MM.1S (cell line): ENCODE data around the gene TMEM273.

ENCODE experiments used
- DNase-seq: peaks from one replicate; pipeline ENCODE4 v3.0.0-alpha.2; 2015
- H2AFZ ChIP-seq: fragments of 300-600 bp; sonication (generic); 2 replicates; pipeline ENCODE4 v1.6.0; 2016; ENCODE audit warnings: antibody characterized with exemption, low read length
- H3F3A ChIP-seq: fragments of 300-600 bp; sonication (generic); 2 replicates; pipeline ENCODE4 v1.6.1; 2016; ENCODE audit warnings: mild to moderate bottlenecking, antibody characterized with exemption, low read length, moderate library complexity, mixed read lengths; ENCODE audit not compliant: insufficient read depth
- H3K27ac ChIP-seq: fragments of 300-600 bp; sonication (generic); 2 replicates; pipeline ENCODE4 v1.5.1; 2016; ENCODE audit warnings: mild to moderate bottlenecking, low read length
- H3K27me3 ChIP-seq: fragments of 300-600 bp; sonication (generic); replicated peaks from 2 replicates; pipeline ENCODE4 v1.6.0; 2016; ENCODE audit warnings: low read length; ENCODE audit not compliant: insufficient read depth
- H3K36me3 ChIP-seq: fragments of 300-600 bp; sonication (generic); replicated peaks from 2 replicates; pipeline ENCODE4 v1.6.1; 2016; ENCODE audit warnings: mild to moderate bottlenecking, low read length, mixed read lengths; ENCODE audit not compliant: insufficient read depth
- H3K4me1 ChIP-seq: fragments of 300-600 bp; sonication (generic); 2 replicates; pipeline ENCODE4 v1.6.1; 2016; ENCODE audit warnings: low read length, mixed read lengths
- H3K4me2 ChIP-seq: fragments of 300-600 bp; sonication (generic); 2 replicates; pipeline ENCODE4 v1.6.0; 2016; ENCODE audit warnings: low read depth, low read length
- H3K4me3 ChIP-seq: fragments of 300-600 bp; sonication (generic); 2 replicates; pipeline ENCODE4 v1.5.1; 2016; ENCODE audit warnings: low read length, mixed read lengths
- H3K79me2 ChIP-seq: fragments of 300-600 bp; sonication (generic); 2 replicates; pipeline ENCODE4 v1.6.1; 2016; ENCODE audit warnings: mixed run types, low read length, mixed read lengths
- H3K9ac ChIP-seq: fragments of 300-600 bp; sonication (generic); 2 replicates; pipeline ENCODE4 v1.6.1; 2016; ENCODE audit warnings: low read length, mixed read lengths
- H3K9me2 ChIP-seq: fragments of 300-600 bp; sonication (generic); replicated peaks from 2 replicates; pipeline ENCODE4 v1.6.1; 2016; ENCODE audit warnings: mild to moderate bottlenecking, low read length, mixed read lengths; ENCODE audit not compliant: insufficient read depth
- H3K9me3 ChIP-seq: fragments of 300-600 bp; sonication (generic); replicated peaks from 2 replicates; pipeline ENCODE4 v1.6.1; 2016; ENCODE audit warnings: mild to moderate bottlenecking, low read length, mixed read lengths; ENCODE audit not compliant: insufficient read depth
- H4K20me1 ChIP-seq: fragments of 300-600 bp; sonication (generic); 2 replicates; pipeline ENCODE4 v1.6.1; 2016; ENCODE audit warnings: mild to moderate bottlenecking, low read length, moderate library complexity, mixed read lengths; ENCODE audit not compliant: insufficient read depth
- CTCF ChIP-seq: fragments of 300-600 bp; sonication (generic); IDR thresholded peaks from 2 replicates; pipeline ENCODE4 v1.5.1; 2016; ENCODE audit warnings: antibody characterized with exemption, low read length, mixed read lengths
- EZH2 ChIP-seq: fragments of 300-600 bp; sonication (generic); optimal IDR thresholded peaks from 2 replicates; pipeline ENCODE3; 2017; ENCODE audit warnings: low read depth, mild to moderate bottlenecking, antibody characterized with exemption, low read length, mixed read lengths
- EZH2phosphoT487 ChIP-seq: fragments of 300-600 bp; sonication (generic); IDR thresholded peaks from 2 replicates; pipeline ENCODE4 v1.6.1; 2018; ENCODE audit warnings: antibody characterized with exemption, low read length

The TMEM273 gene

GRCh38 chr10:49158915-49159314, 29.3 kb downstream of the TMEM273 start:
- no peak overlapping the region for H3K4me3 ChIP-seq
- H3F3A ChIP-seq: no peaks in the 10 kb centered on the region
- H3K79me2 ChIP-seq: no peaks in the 10 kb centered on the region
- H3K9me3 ChIP-seq: no peaks in the 10 kb centered on the region
- no peaks in the 10 kb centered on the region for H3K27me3 ChIP-seq
- H3K36me3 ChIP-seq: no peaks in the 10 kb centered on the region
- no peak overlapping the region for H3K4me2 ChIP-seq
- H3K27ac ChIP-seq: no peak overlapping the region
- H3K4me1 ChIP-seq: no peaks in the 10 kb centered on the region
- no peaks in the 10 kb centered on the region for H4K20me1 ChIP-seq
- no peak overlapping the region for H2AFZ ChIP-seq
- no peak for TF ChIP-seq CTCF
- no peak for TF ChIP-seq EZH2phosphoT487
- no peak for TF ChIP-seq EZH2
- H3K9ac ChIP-seq: no peak overlapping the region
- DNase-seq: no peak
- H3K9me2 ChIP-seq: no peaks in the 10 kb centered on the region

- no peaks in the 10 kb centered on the region for H3F3A ChIP-seq
- H3K4me1 ChIP-seq: no peaks in the 10 kb centered on the region
- DNase-seq: no peak
- H3K36me3 ChIP-seq: no peaks in the 10 kb centered on the region
- no peaks in the 10 kb centered on the region for H3K9me3 ChIP-seq
- no peaks in the 10 kb centered on the region for H3K9me2 ChIP-seq
- H3K27ac ChIP-seq: no peak overlapping the region
- H2AFZ ChIP-seq: no peak overlapping the region
- H3K4me2 ChIP-seq: no peak overlapping the region
- no peaks in the 10 kb centered on the region for H4K20me1 ChIP-seq
- no peaks in the 10 kb centered on the region for H3K79me2 ChIP-seq
- no peak for TF ChIP-seq CTCF
- no peak for TF ChIP-seq EZH2phosphoT487
- no peak for TF ChIP-seq EZH2
- no peak overlapping the region for H3K9ac ChIP-seq
- no peak overlapping the region for H3K4me3 ChIP-seq
- H3K27me3 ChIP-seq: no peaks in the 10 kb centered on the region
Observed at GRCh38 chr10:49158404-49158803, 29.8 kb downstream of the TMEM273 start.

GRCh38 chr10:49157229-49157628, 31.0 kb downstream of the TMEM273 start:
- DNase-seq: peak; percentile 6
- TF ChIP-seq EZH2phosphoT487: no peak
- TF ChIP-seq CTCF: no peak
- Histone ChIP-seq H3K4me3 (no peak overlapping the region), H3F3A (no peaks in the 10 kb centered on the region), H4K20me1 (no peaks in the 10 kb centered on the region), H3K27ac (no peak overlapping the region), H3K4me1 (no peaks in the 10 kb centered on the region), H2AFZ (no peak overlapping the region), H3K27me3 (no peaks in the 10 kb centered on the region), H3K9me2 (no peaks in the 10 kb centered on the region), H3K9me3 (no peaks in the 10 kb centered on the region), H3K36me3 (no peaks in the 10 kb centered on the region), H3K4me2 (no peak overlapping the region), H3K79me2 (no peaks in the 10 kb centered on the region), H3K9ac (no peak overlapping the region)

GRCh38 chr10:49154641-49155040, 33.5 kb downstream of the TMEM273 start:
- DNase-seq: no peak
- no peaks in the 10 kb centered on the region for H3K9me3 ChIP-seq
- H3K79me2 ChIP-seq: no peaks in the 10 kb centered on the region
- no peak overlapping the region for H3K27ac ChIP-seq
- no peaks in the 10 kb centered on the region for H3K9me2 ChIP-seq
- H3F3A ChIP-seq: no peaks in the 10 kb centered on the region
- H4K20me1 ChIP-seq: no peaks in the 10 kb centered on the region
- H2AFZ ChIP-seq: no peak overlapping the region
- no peaks in the 10 kb centered on the region for H3K4me1 ChIP-seq
- H3K4me2 ChIP-seq: no peak overlapping the region
- no peak overlapping the region for H3K9ac ChIP-seq
- TF ChIP-seq CTCF (no peak), EZH2phosphoT487 (no peak), EZH2 (no peak)
- H3K27me3 ChIP-seq: no peaks in the 10 kb centered on the region
- H3K4me3 ChIP-seq: no peak overlapping the region
- H3K36me3 ChIP-seq: no peaks in the 10 kb centered on the region
